ENCODE data around the gene SEC63. TPM values are rescaled to one million over a fixed set of nuclear protein-coding genes. Genes with fewer than 3 reads are reported as not detected.

The SEC63 gene
- total and polyA plus RNA-seq, 2 donors (not counting 1 experiment from before 2014, with no cell fraction given): 34.2 to 82.7 TPM

DNA sequence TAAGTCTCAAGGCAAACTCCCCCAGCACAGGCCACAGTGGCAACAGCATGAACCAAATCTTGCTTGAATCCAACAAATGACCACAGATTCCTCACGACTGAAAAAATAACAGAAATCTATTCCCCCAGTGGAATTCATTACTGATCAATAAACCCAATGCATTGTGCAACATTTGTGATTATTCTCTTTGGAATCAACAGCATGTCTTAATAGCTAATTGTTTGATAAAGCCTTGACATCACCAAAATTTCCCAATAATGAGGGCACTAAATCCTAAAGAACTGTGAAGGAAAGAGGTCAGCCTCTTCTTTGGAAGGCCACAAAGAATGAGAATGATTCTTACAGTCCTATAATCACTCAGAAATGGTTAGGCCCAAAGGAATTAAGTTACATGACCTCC is 139.7 kb downstream of the SEC63 start:
- Histone ChIP-seq H2AFZ (ENCODE audit: low read length) (no peak overlapping the region), H3K4me3 (replicated peaks in 1 of 4; ENCODE audit: control extremely low read depth in 1 of 4, insufficient read depth in 1 of 4, low read depth in 3 of 4, low read length in 4 of 4) (no peak overlapping the region), H3K9me3 (ENCODE audit: control insufficient read depth, insufficient read depth, low read depth, low read length) (no peaks in the 10 kb centered on the region), H3K36me3 (ENCODE audit: control insufficient read depth, insufficient read depth, low read length) (no peaks in the 10 kb centered on the region), H3K27me3 (ENCODE audit: control insufficient read depth, insufficient read depth, low read length) (peaks cover 23% of the 10 kb centered on the region), H3K79me2 (ENCODE audit: control insufficient read depth, insufficient read depth, low read length) (no peaks in the 10 kb centered on the region), H3K4me2 (ENCODE audit: extremely low read depth, insufficient read depth, low read length) (no peak overlapping the region), H4K20me1 (ENCODE audit: control insufficient read depth, extremely low read depth, insufficient read depth, low read length) (no peaks in the 10 kb centered on the region), H3K9ac (ENCODE audit: insufficient read depth, low read length) (no peak overlapping the region), H3K27ac (ENCODE audit: insufficient read depth, low read length) (no peak overlapping the region), H3K4me1 (ENCODE audit: control insufficient read depth, extremely low read depth, insufficient read depth, low read length) (no peaks in the 10 kb centered on the region)
- no peak for DNase-seq (ENCODE audit: low read depth in 2 of 2)
- no peak for TF ChIP-seq CTCF (conservative IDR thresholded peaks at IDR 0.05 in 1 of 2, IDR thresholded peaks at IDR 0.05 in 1 of 2; ENCODE audit: low read depth in 1 of 2, low read length in 2 of 2)
- no peak for TF ChIP-seq EZH2 (IDR thresholded peaks at IDR 0.05; ENCODE audit: low read length, missing control alignments)

DNA sequence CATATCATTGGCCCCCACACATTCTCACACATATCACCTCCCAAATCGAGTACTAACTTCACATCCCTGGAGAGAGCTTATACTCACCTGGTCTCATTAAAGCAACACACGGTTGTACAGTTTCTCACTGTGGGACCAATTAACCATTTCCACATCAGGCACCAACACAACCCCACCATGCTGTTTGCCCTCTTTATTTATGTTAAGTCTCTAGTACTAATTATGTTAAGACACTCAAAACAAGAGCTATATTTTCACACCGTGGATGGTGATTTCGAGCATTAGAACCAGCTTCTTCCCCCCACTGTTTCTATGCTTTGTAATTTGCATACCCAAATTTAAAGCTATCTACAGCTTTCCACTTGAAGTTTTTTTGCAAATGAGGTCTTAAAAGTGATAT is 140.2 kb downstream of the SEC63 start:
- no peak for DNase-seq (ENCODE audit: low read depth in 2 of 2)
- H3K27me3 ChIP-seq (ENCODE audit: control insufficient read depth, insufficient read depth, low read length): peaks cover 19% of the 10 kb centered on the region
- no peak overlapping the region for H3K27ac ChIP-seq (ENCODE audit: insufficient read depth, low read length)
- H3K4me3 ChIP-seq (replicated peaks in 1 of 4; ENCODE audit: control extremely low read depth in 1 of 4, insufficient read depth in 1 of 4, low read depth in 3 of 4, low read length in 4 of 4): no peak overlapping the region
- no peak overlapping the region for H3K4me2 ChIP-seq (ENCODE audit: extremely low read depth, insufficient read depth, low read length)
- H3K4me1 ChIP-seq (ENCODE audit: control insufficient read depth, extremely low read depth, insufficient read depth, low read length): no peaks in the 10 kb centered on the region
- no peaks in the 10 kb centered on the region for H3K9me3 ChIP-seq (ENCODE audit: control insufficient read depth, insufficient read depth, low read depth, low read length)
- TF ChIP-seq CTCF (conservative IDR thresholded peaks at IDR 0.05 in 1 of 2, IDR thresholded peaks at IDR 0.05 in 1 of 2; ENCODE audit: low read depth in 1 of 2, low read length in 2 of 2) (no peak), EZH2 (IDR thresholded peaks at IDR 0.05; ENCODE audit: low read length, missing control alignments) (no peak)
- no peaks in the 10 kb centered on the region for H3K79me2 ChIP-seq (ENCODE audit: control insufficient read depth, insufficient read depth, low read length)
- no peaks in the 10 kb centered on the region for H4K20me1 ChIP-seq (ENCODE audit: control insufficient read depth, extremely low read depth, insufficient read depth, low read length)
- no peak overlapping the region for H3K9ac ChIP-seq (ENCODE audit: insufficient read depth, low read length)
- H3K36me3 ChIP-seq (ENCODE audit: control insufficient read depth, insufficient read depth, low read length): no peaks in the 10 kb centered on the region
- H2AFZ ChIP-seq (ENCODE audit: low read length): no peak overlapping the region

Other genes starting within 250 kb of the SEC63 start
- not detected in 2 replicates for gene SCML4, start 133.9 kb downstream of the SEC63 start, total RNA-seq
- gene SCML4, start 133.9 kb downstream of the SEC63 start, polyA plus RNA-seq: not detected in 2 replicates
- 31.3 and 31.9 TPM in 2 replicates for gene OSTM1, start 116.5 kb upstream of the SEC63 start, total RNA-seq
- gene OSTM1, start 116.5 kb upstream of the SEC63 start, polyA plus RNA-seq: 23.8 and 37.0 TPM in 2 replicates
- not detected in 2 replicates for gene NR2E1, start 207.8 kb upstream of the SEC63 start, total RNA-seq
- gene NR2E1, start 207.8 kb upstream of the SEC63 start, polyA plus RNA-seq: not detected in 2 replicates

All from fibroblast of lung (primary cell).